Activated B cell treated with CpG ODN at 0.5 μM for 24 hours (primary cell): ENCODE measurements around the gene LOXHD1. TPM values are rescaled to one million over a fixed set of nuclear protein-coding genes. Genes with fewer than 3 reads are reported as not detected.

ENCODE experiments used
- ATAC-seq: fragments of 200-7000 bp; cut with Tn5 transposase; one replicate; pipeline ENCODE4 v1.10.0; 2021; ENCODE audit warnings: low read depth, mild to moderate bottlenecking, moderate library complexity
- CTCF ChIA-PET: fragments of 350-600 bp; sonication (Branson Sonifier 250); formaldehyde crosslinking; loops from one replicate; lab custom pipeline; 2021; ENCODE audit warnings: antibody characterized with exemption; lab: Charles Lee
- POLR2A ChIA-PET: fragments of 350-600 bp; sonication (Branson Sonifier 250); formaldehyde crosslinking; loops from one replicate; lab custom pipeline; 2021; ENCODE audit warnings: antibody characterized with exemption; lab: Charles Lee
- DNase-seq: peaks from one replicate; pipeline ENCODE4 v3.0.0; 2022
- H3K27ac Mint-ChIP-seq: one replicate; pipeline ENCODE4 v1.8.0; 2020; ENCODE audit warnings: mixed read lengths
- H3K27me3 Mint-ChIP-seq: one replicate; pipeline ENCODE4 v1.8.0; 2021; ENCODE audit warnings: mixed read lengths
- H3K36me3 Mint-ChIP-seq: one replicate; pipeline ENCODE4 v1.8.0; 2021; ENCODE audit warnings: low read depth, mixed read lengths
- H3K4me1 Mint-ChIP-seq: one replicate; pipeline ENCODE4 v1.8.0; 2021; ENCODE audit warnings: mixed read lengths
- H3K4me3 Mint-ChIP-seq: one replicate; pipeline ENCODE4 v1.8.0; 2020; ENCODE audit warnings: mild to moderate bottlenecking, mixed read lengths
- H3K9me3 Mint-ChIP-seq: one replicate; pipeline ENCODE4 v1.8.0; 2020; ENCODE audit warnings: mixed read lengths
- intact Hi-C: fragments of 100-400 bp; cut with micrococcal nuclease; formaldehyde crosslinking; loops from one replicate; pipeline ENCODE4 v1.15.1; 2024
- total RNA-seq: library from RNA; stranded (reverse); gene quantifications from 2 replicates; pipeline ENCODE4 v1.2.3, GENCODE V29; 2022
- TF ChIP-seq, protein P1 (sequence below): fragments of 200-600 bp; IDR thresholded peaks from one replicate; pipeline ENCODE4 v1.8.0; 2022; ENCODE audit warnings: antibody characterized with exemption, mild to moderate bottlenecking

Gene LOXHD1
- total RNA-seq, 1 donor from 2014 or later, result not detected

- H3K9me3 Mint-ChIP-seq, result no peaks in the 10 kb centered on the region
- ChIA-PET POLR2A (no interaction called here), CTCF (no interaction called here)
- intact Hi-C loops, result no loop called here
- H3K4me3 Mint-ChIP-seq, result no peak overlapping the region
- no peak overlapping the region for H3K27ac Mint-ChIP-seq
- H3K27me3 Mint-ChIP-seq, result peaks cover 16% of the 10 kb centered on the region
- H3K4me1 Mint-ChIP-seq, result no peaks in the 10 kb centered on the region
- ATAC-seq (no peak), DNase-seq (no peak)
- TF ChIP-seq, protein P1, sequence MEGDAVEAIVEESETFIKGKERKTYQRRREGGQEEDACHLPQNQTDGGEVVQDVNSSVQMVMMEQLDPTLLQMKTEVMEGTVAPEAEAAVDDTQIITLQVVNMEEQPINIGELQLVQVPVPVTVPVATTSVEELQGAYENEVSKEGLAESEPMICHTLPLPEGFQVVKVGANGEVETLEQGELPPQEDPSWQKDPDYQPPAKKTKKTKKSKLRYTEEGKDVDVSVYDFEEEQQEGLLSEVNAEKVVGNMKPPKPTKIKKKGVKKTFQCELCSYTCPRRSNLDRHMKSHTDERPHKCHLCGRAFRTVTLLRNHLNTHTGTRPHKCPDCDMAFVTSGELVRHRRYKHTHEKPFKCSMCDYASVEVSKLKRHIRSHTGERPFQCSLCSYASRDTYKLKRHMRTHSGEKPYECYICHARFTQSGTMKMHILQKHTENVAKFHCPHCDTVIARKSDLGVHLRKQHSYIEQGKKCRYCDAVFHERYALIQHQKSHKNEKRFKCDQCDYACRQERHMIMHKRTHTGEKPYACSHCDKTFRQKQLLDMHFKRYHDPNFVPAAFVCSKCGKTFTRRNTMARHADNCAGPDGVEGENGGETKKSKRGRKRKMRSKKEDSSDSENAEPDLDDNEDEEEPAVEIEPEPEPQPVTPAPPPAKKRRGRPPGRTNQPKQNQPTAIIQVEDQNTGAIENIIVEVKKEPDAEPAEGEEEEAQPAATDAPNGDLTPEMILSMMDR, result no peak
- no peaks in the 10 kb centered on the region for H3K36me3 Mint-ChIP-seq
These were observed 225.4 kb downstream of the LOXHD1 start for GRCh38 chr18:46431522-46432171.

DNA sequence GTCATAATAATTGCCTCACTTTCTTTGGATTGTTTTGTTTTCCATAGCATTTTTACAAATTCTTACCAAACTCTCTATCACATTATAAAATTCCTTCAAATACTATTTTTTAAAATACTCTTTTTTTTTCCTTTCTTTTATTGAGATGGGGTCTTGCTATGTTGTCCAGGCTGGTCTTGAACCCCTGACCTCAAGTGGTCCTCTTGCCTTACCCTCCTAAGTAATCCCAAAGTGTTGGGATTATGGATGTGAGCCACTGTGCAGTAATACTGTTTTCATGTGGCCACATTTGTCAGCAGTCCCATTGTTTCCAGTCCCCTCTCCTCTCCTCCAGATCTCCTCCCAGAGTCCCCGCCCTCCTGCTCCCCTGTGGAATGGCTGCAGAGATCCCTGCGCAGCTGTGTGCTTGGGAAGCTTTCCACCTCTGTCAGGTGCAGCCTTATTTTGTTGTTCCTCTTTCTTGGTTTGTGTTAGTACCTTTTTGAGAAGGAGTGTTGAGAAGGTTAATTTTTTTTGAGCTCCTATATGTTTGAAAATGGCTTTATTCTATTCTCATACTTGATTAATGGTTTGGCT, 227.3 kb downstream of the LOXHD1 start:
- ATAC-seq (no peak), DNase-seq (no peak)
- POLR2A ChIA-PET, result no interaction called here
- TF ChIP-seq, protein P1, result no peak
- intact Hi-C loops, result no loop called here
- Mint-ChIP-seq H3K4me3 (no peak overlapping the region), H3K4me1 (no peaks in the 10 kb centered on the region), H3K27me3 (peaks cover 10% of the 10 kb centered on the region), H3K36me3 (no peaks in the 10 kb centered on the region), H3K9me3 (no peaks in the 10 kb centered on the region), H3K27ac (no peak overlapping the region)
- CTCF ChIA-PET, result no interaction called here

DNA sequence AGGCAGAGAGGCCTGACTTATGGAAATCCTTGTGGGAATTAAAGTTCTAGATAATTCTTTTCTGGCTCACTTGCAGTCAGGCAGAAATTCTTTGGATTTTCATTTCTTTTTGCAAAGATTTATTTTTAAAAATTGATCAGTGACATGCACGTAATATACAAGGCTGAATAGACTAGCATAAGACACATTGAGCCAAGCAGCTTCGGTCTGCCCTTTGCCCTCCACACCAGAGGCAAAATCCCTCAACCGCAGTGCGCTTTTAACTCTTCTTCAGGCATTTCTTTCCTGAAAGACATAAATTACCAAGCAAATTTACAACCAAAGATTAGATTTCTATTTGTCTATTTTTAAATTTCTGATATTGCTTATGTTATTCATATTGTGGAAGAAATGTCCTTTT, 227.9 kb downstream of the LOXHD1 start:
- Mint-ChIP-seq H3K4me1 (no peaks in the 10 kb centered on the region), H3K27ac (no peak overlapping the region), H3K36me3 (no peaks in the 10 kb centered on the region), H3K27me3 (peaks cover 6% of the 10 kb centered on the region), H3K9me3 (no peaks in the 10 kb centered on the region), H3K4me3 (no peak overlapping the region)
- ATAC-seq (no peak), DNase-seq (no peak)
- ChIA-PET CTCF (no interaction called here), POLR2A (no interaction called here)
- intact Hi-C loops, result no loop called here
- TF ChIP-seq, protein P1, result no peak

DNA sequence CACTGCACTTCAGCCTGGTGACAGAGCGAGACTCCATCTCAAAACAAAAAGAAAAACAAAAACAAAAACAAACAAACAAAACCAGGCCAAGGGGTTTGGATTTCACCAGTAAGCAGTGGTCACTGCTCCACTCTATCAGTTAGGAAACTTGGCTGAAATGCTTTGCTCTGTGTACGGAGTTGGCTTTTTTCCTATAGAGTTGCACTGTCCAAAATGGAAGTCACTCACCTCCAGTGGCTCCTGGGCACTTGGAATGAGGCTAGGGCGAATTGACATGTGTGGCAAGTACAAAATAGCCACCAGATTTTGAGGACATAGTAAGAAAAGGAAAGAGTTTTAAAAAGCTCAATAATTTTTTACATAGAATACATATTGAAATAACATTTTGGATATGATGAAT, 228.7 kb downstream of the LOXHD1 start:
- POLR2A ChIA-PET, result no interaction called here
- ATAC-seq (no peak), DNase-seq (no peak)
- CTCF ChIA-PET, result no interaction called here
- H3K4me3 Mint-ChIP-seq, result no peak overlapping the region
- TF ChIP-seq, protein P1, result no peak
- no peaks in the 10 kb centered on the region for H3K9me3 Mint-ChIP-seq
- no peak overlapping the region for H3K27ac Mint-ChIP-seq
- peaks cover 3% of the 10 kb centered on the region for H3K27me3 Mint-ChIP-seq
- H3K4me1 Mint-ChIP-seq, result no peaks in the 10 kb centered on the region
- intact Hi-C loops, result no loop called here
- H3K36me3 Mint-ChIP-seq, result no peaks in the 10 kb centered on the region

DNA sequence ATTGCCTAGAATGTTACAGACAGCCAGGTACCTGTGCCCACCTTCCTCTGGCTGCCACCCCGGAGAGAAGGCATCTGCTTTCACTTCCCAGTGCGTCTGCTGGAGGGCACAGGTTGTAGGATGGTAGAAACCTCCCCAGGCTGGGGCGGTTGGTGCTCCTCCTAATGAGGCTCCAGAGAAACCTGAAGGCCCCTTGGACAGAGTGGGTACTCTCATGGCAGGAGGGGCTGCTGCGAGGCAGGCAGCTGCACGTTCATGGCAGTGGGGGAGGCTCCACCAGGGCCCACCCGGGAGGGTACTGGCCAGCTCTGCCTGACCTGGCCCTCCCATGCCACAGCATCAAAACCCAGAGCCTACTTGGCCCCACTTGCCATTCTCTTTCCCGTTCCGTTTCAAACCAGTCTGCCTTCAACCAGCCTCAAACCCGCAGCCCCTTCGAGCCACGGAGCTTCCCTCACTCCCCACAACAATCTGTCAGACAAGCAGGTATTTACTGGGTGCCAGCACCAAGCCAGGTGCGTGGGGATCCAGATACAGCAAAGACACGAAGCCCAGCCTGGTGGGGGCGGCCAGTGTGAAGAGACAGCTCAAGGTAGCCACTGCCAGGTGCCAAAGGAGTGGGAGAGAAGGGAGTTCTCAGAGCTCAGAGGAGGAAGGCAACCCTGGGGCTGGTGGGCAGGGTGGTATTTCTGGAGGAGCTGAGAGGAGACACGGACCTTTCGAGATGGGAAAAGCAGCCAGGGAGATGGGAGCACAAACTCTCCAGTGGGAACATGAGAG, 229.6 kb downstream of the LOXHD1 start:
- no peak for ATAC-seq
- TF ChIP-seq, protein P1, result no peak
- no peak overlapping the region for H3K4me3 Mint-ChIP-seq
- H3K27me3 Mint-ChIP-seq, result peaks cover 3% of the 10 kb centered on the region
- ChIA-PET CTCF (no interaction called here), POLR2A (no interaction called here)
- intact Hi-C loops, result no loop called here
- H3K27ac Mint-ChIP-seq, result no peak overlapping the region
- DNase-seq, result no peak
- no peaks in the 10 kb centered on the region for H3K4me1 Mint-ChIP-seq
- H3K9me3 Mint-ChIP-seq, result no peaks in the 10 kb centered on the region
- H3K36me3 Mint-ChIP-seq, result no peaks in the 10 kb centered on the region
